NT2/D1 (cell line): ENCODE results near the gene MRPL54.

Source experiments
- DNase-seq: peaks from one replicate; pipeline ENCODE4 v3.0.0-alpha.2; 2011; ENCODE audit warnings: low read depth, low spot score
- H3K27me3 ChIP-seq: 2 replicates; pipeline ENCODE4 v1.6.0; 2011; ENCODE audit warnings: mild to moderate bottlenecking; ENCODE audit not compliant: insufficient read length, insufficient read depth
- H3K36me3 ChIP-seq: 2 replicates; pipeline ENCODE4 v1.6.1; 2011; ENCODE audit warnings: mild to moderate bottlenecking, low read length, mixed read lengths; ENCODE audit not compliant: insufficient read depth, insufficient read length
- H3K4me1 ChIP-seq: 2 replicates; pipeline ENCODE4 v1.5.1; 2011; ENCODE audit not compliant: insufficient read depth, insufficient read length
- H3K4me3 ChIP-seq: 2 replicates; pipeline ENCODE4 v1.5.1; 2011; ENCODE audit warnings: low read depth; ENCODE audit not compliant: insufficient read length
- H3K9ac ChIP-seq: 2 replicates; pipeline ENCODE4 v1.6.0; 2011; ENCODE audit warnings: low read depth; ENCODE audit not compliant: insufficient read length
- H3K9me3 ChIP-seq: 2 replicates; pipeline ENCODE4 v1.5.1; 2011; ENCODE audit warnings: mild to moderate bottlenecking, low read length; ENCODE audit not compliant: insufficient read depth
- SUZ12 ChIP-seq: IDR thresholded peaks from 2 replicates; pipeline ENCODE4 v1.6.1; 2011; ENCODE audit not compliant: insufficient read length, insufficient read depth; ENCODE audit errors: extremely low read depth
- YY1 ChIP-seq: IDR thresholded peaks from 2 replicates; pipeline ENCODE4 v1.6.1; 2011; ENCODE audit not compliant: insufficient read length, insufficient read depth
- ZNF274 ChIP-seq: IDR thresholded peaks from 2 replicates; pipeline ENCODE4 v1.6.1; 2011; ENCODE audit warnings: mild to moderate bottlenecking, low read depth, low read length

MRPL54 gene

GRCh38 chr19:3790209-3790734 lies 27.8 kb downstream of the MRPL54 start:
- TF ChIP-seq YY1 (no peak), SUZ12 (no peak), ZNF274 (no peak)
- no peaks in the 10 kb centered on the region for H3K9me3 ChIP-seq
- DNase-seq = no peak

GRCh38 chr19:3790941-3791340 lies 28.5 kb downstream of the MRPL54 start:
- no peaks in the 10 kb centered on the region for H3K4me1 ChIP-seq
- H3K4me3 ChIP-seq = no peak overlapping the region
- peaks cover 1% of the 10 kb centered on the region for H3K9me3 ChIP-seq
- no peaks in the 10 kb centered on the region for H3K36me3 ChIP-seq
- no peak for TF ChIP-seq ZNF274
- no peak for TF ChIP-seq YY1
- TF ChIP-seq SUZ12 = no peak
- no peak for DNase-seq
- no peak overlapping the region for H3K9ac ChIP-seq
- peaks cover 5% of the 10 kb centered on the region for H3K27me3 ChIP-seq

More at GRCh38 chr19:3790209-3790734, 27.8 kb downstream of the MRPL54 start:
- peaks cover 4% of the 10 kb centered on the region for H3K4me1 ChIP-seq
- peaks cover 11% of the 10 kb centered on the region for H3K27me3 ChIP-seq
- no peaks in the 10 kb centered on the region for H3K36me3 ChIP-seq
- H3K9ac ChIP-seq = no peak overlapping the region
- H3K4me3 ChIP-seq = no peak overlapping the region

- Histone ChIP-seq H3K4me3 (no peak overlapping the region), H3K9me3 (peaks cover 11% of the 10 kb centered on the region), H3K36me3 (no peaks in the 10 kb centered on the region), H3K4me1 (no peaks in the 10 kb centered on the region), H3K27me3 (no peaks in the 10 kb centered on the region), H3K9ac (no peak overlapping the region)
- TF ChIP-seq YY1 (no peak), SUZ12 (no peak), ZNF274 (no peak)
- no peak for DNase-seq
Measured at GRCh38 chr19:3792114-3792513, 29.6 kb downstream of the MRPL54 start.

- Histone ChIP-seq H3K9me3 (peaks cover 11% of the 10 kb centered on the region), H3K27me3 (no peaks in the 10 kb centered on the region), H3K4me3 (no peak overlapping the region), H3K9ac (no peak overlapping the region), H3K36me3 (no peaks in the 10 kb centered on the region), H3K4me1 (no peaks in the 10 kb centered on the region)
- no peak for DNase-seq
- TF ChIP-seq ZNF274 (no peak), SUZ12 (no peak), YY1 (no peak)
Measured at GRCh38 chr19:3793799-3794198, 31.3 kb downstream of the MRPL54 start.

GRCh38 chr19:3796358-3796757 lies 33.9 kb downstream of the MRPL54 start:
- Histone ChIP-seq H3K4me3 (no peak overlapping the region), H3K9me3 (peaks cover 11% of the 10 kb centered on the region), H3K36me3 (no peaks in the 10 kb centered on the region), H3K4me1 (no peaks in the 10 kb centered on the region), H3K9ac (no peak overlapping the region), H3K27me3 (peaks cover 21% of the 10 kb centered on the region)
- no peak for TF ChIP-seq SUZ12
- no peak for TF ChIP-seq ZNF274
- no peak for TF ChIP-seq YY1
- no peak for DNase-seq

- Histone ChIP-seq H3K4me1 (peaks cover 5% of the 10 kb centered on the region), H3K36me3 (no peaks in the 10 kb centered on the region), H3K9ac (no peak overlapping the region), H3K27me3 (peaks cover 38% of the 10 kb centered on the region), H3K4me3 (no peak overlapping the region), H3K9me3 (peaks cover 11% of the 10 kb centered on the region)
- DNase-seq = no peak
- no peak for TF ChIP-seq ZNF274
- TF ChIP-seq SUZ12 = no peak
- TF ChIP-seq YY1 = no peak
Measured at GRCh38 chr19:3798137-3798536, 35.7 kb downstream of the MRPL54 start.

- H3K9ac ChIP-seq = no peak overlapping the region
- DNase-seq = no peak
- no peaks in the 10 kb centered on the region for H3K36me3 ChIP-seq
- H3K27me3 ChIP-seq = peaks cover 38% of the 10 kb centered on the region
- no peak for TF ChIP-seq YY1
- TF ChIP-seq ZNF274 = no peak
- TF ChIP-seq SUZ12 = no peak
- no peak overlapping the region for H3K4me3 ChIP-seq
- peaks cover 5% of the 10 kb centered on the region for H3K4me1 ChIP-seq
- H3K9me3 ChIP-seq = peaks cover 10% of the 10 kb centered on the region
Measured at GRCh38 chr19:3800996-3801395, 38.5 kb downstream of the MRPL54 start.
